Esophagus muscularis mucosa (tissue), 3 donors: ENCODE measurements around the gene ACSL4.

Experiments
- POLR2A ChIP-seq: fragments of 450-650 bp; IDR thresholded peaks from one replicate; pipeline ENCODE4 v1.6.1; 2017; ENCODE audit warnings: antibody characterized with exemption, moderate library complexity, mild to moderate bottlenecking, low read depth
- TF ChIP-seq, protein P1 (sequence below), 3 experiments: fragments of 200-600 bp in 2 of 3; fragments of 450-650 bp in 1 of 3; sonication (generic) in 2 of 3; IDR thresholded peaks; one replicate each; pipeline ENCODE4 v1.5.1; 2017 to 2019; ENCODE audit warnings: antibody characterized with exemption in 3 of 3, mild to moderate bottlenecking in 2 of 3, moderate library complexity in 1 of 3

DNA sequence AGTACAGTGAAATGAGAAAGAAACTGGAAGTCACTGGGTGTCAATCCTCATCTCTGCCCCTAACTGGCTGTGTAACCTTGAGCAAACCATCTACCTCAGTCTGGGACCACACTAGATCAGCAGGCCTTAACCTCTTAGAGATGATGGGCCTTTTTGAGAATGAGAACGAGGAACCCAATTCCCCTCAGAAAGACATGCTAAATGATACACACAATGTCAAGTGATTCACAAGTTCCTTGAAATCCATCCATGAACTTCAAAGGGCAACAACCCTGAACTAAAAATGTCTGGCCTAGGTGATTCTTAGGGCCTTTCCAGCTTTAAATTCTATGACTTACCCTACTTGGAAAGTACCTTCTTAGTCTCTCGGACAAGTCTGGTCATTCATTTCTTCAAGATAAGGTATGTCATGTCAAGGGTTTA, 47.4 kb downstream of the ACSL4 start:
- TF ChIP-seq POLR2A, result no peak
- TF ChIP-seq, protein P1, sequence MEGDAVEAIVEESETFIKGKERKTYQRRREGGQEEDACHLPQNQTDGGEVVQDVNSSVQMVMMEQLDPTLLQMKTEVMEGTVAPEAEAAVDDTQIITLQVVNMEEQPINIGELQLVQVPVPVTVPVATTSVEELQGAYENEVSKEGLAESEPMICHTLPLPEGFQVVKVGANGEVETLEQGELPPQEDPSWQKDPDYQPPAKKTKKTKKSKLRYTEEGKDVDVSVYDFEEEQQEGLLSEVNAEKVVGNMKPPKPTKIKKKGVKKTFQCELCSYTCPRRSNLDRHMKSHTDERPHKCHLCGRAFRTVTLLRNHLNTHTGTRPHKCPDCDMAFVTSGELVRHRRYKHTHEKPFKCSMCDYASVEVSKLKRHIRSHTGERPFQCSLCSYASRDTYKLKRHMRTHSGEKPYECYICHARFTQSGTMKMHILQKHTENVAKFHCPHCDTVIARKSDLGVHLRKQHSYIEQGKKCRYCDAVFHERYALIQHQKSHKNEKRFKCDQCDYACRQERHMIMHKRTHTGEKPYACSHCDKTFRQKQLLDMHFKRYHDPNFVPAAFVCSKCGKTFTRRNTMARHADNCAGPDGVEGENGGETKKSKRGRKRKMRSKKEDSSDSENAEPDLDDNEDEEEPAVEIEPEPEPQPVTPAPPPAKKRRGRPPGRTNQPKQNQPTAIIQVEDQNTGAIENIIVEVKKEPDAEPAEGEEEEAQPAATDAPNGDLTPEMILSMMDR (IDR thresholded peaks at IDR 0.05), result no peak
